Lung (tissue), 12 donors: ENCODE measurements around the gene STAB1. TPM values are rescaled to one million over a fixed set of nuclear protein-coding genes. Genes with fewer than 3 reads are reported as not detected.

Experiments
- ATAC-seq: fragments of 200-7000 bp; cut with Tn5 transposase; one replicate; pipeline ENCODE4 v1.9.1; 2020; ENCODE audit warnings: moderate number of reproducible peaks; ENCODE audit not compliant: insufficient read depth, low FRiP score
- DNase-seq, 3 donors: peaks; one replicate each; pipeline ENCODE4 v3.0.0-alpha.2; 2013 to 2017
- H3K27ac ChIP-seq, 2 donors: one replicate each; pipeline ENCODE4 v1.5.1; 2013; ENCODE audit warnings: mild to moderate bottlenecking in 2 of 2, moderate library complexity in 2 of 2, control low read depth in 1 of 2, inconsistent platforms in 1 of 2, low read depth in 1 of 2, low read length in 1 of 2
- H3K27me3 ChIP-seq, 3 donors: one replicate each; pipeline ENCODE4 v1.5.1; 2013; ENCODE audit warnings: low read length in 2 of 3; ENCODE audit not compliant: control insufficient read depth in 3 of 3, insufficient read depth in 3 of 3
- H3K36me3 ChIP-seq, 4 donors: one replicate each; pipeline ENCODE4 v1.5.1; 2013; ENCODE audit warnings: low read length in 4 of 4, mild to moderate bottlenecking in 1 of 4, moderate library complexity in 1 of 4; ENCODE audit not compliant: control insufficient read depth in 4 of 4, insufficient read depth in 4 of 4
- H3K4me1 ChIP-seq, 5 donors: one replicate each; pipeline ENCODE4 v1.5.1; 2013; ENCODE audit warnings: low read length in 5 of 5, mild to moderate bottlenecking in 2 of 5, moderate library complexity in 1 of 5; ENCODE audit not compliant: control insufficient read depth in 5 of 5, insufficient read depth in 5 of 5
- H3K4me3 ChIP-seq: one replicate; pipeline ENCODE4 v1.5.1; 2013; ENCODE audit warnings: mild to moderate bottlenecking, control low read depth, moderate library complexity
- H3K9ac ChIP-seq, 2 donors: one replicate each; pipeline ENCODE4 v1.5.1; 2013; ENCODE audit warnings: low read length in 2 of 2, control low read depth in 1 of 2; ENCODE audit not compliant: insufficient read depth in 1 of 2
- H3K9me3 ChIP-seq, 4 donors: one replicate each; pipeline ENCODE4 v1.5.1; 2013; ENCODE audit warnings: low read length in 3 of 4, mild to moderate bottlenecking in 1 of 4, moderate library complexity in 1 of 4; ENCODE audit not compliant: control insufficient read depth in 4 of 4, insufficient read depth in 3 of 4
- CTCF ChIP-seq: IDR thresholded peaks from 2 replicates; pipeline ENCODE4 v1.5.1; 2012; ENCODE audit warnings: mild to moderate bottlenecking; ENCODE audit errors: control extremely low read depth, extremely low read depth
- WGBS, 2 donors: extraction: QIAGEN DNeasy Blood & Tissue Kit; methylation state at CpG; one replicate each; pipeline ENCODE4 v1.1.7; 2013; 5-methylcytosine and 5-hydroxymethylcytosine counted together
- polyA plus RNA-seq, 2 donors: library from polyadenylated mRNA; stranded (reverse); fragments of 200-250 nt; gene quantifications; one replicate each; pipeline ENCODE4 v1.2.1, GENCODE V29; 2013
- total RNA-seq, 2 donors: library from RNA; depleted of rRNA in 1 of 2; stranded (reverse); fragments of >200 nt in 1 of 2; gene quantifications; one replicate each; pipeline ENCODE4 v1.2.1, GENCODE V29; 2014 to 2021
- donor health status: control.
- donor health status: control.
- donor health status: Bipolar disorder and iron deficiency.
- donor health status: healthy.
- donor health status: DM: yes; HTN: yes; CAD: no.

STAB1 gene
- total and polyA plus RNA-seq, 4 donors = 53.1 to 220 (median 193) TPM

GRCh38 chr3:52534281-52535183 lies 39.4 kb downstream of the STAB1 start:
- DNase-seq (peak; percentile 51 to 69 (median 56)), ATAC-seq (no peak)
- WGBS, 2 donors = 64 to 75% methylated on average over 57 of the region's 57 CpGs
- H3K36me3 ChIP-seq = peaks cover 0 to 3% (median under 1%) of the 10 kb centered on the region in 4 donors
- H3K27me3 ChIP-seq = no peaks in the 10 kb centered on the region
- H3K9me3 ChIP-seq = no peaks in the 10 kb centered on the region
- no peak overlapping the region for H3K4me3 ChIP-seq
- TF ChIP-seq CTCF = no peak
- peak overlapping the region; percentile 37 to 54 for H3K27ac ChIP-seq
- peak overlapping the region in 1 of 2 donors; percentile 57 for H3K9ac ChIP-seq
- peaks cover 20 to 70% (median 27%) of the 10 kb centered on the region in 5 donors for H3K4me1 ChIP-seq

DNA sequence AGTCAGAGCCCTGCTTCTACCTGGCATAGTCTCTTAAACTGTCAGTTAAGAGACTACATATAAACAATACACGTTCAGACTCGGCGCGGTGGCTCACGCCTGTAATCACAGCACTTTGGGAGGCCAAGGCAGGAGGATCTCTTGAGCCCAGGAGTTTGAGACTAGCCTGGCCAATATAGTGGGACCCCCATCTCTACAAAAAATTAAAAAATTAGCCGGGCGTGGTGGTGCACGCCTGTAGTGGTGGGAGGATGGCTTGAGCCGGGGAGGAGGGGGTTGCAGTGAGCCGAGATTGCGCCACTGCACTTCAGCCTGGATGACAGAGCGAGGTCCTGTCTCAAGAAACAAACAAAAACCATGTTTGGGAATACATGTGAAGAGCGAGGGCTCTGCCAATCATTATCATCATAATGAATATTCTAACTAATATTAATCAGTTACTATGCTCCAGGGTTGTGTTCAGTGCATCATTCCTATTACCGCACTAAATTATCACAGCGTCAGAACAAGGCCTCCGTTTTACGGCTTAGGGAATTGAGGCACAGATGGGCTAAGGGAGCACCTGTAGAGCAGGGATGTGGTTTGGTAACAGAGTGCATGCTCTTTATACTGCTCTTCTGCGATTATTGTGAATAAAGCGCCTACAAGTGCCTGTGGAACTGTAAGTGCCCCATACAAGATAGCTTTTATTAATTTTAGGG lies 40.4 kb downstream of the STAB1 start:
- ATAC-seq = no peak
- DNase-seq = no peak
- H3K27ac ChIP-seq = no peak overlapping the region
- TF ChIP-seq CTCF = no peak
- H3K4me1 ChIP-seq = peaks cover 13 to 60% (median 23%) of the 10 kb centered on the region in 5 donors
- H3K9ac ChIP-seq = no peak overlapping the region
- no peaks in the 10 kb centered on the region for H3K9me3 ChIP-seq
- H3K4me3 ChIP-seq = no peak overlapping the region
- WGBS, 2 donors = 91% methylated on average over 19 of the region's 19 CpGs
- H3K27me3 ChIP-seq = no peaks in the 10 kb centered on the region
- peaks cover 0 to 3% (median under 1%) of the 10 kb centered on the region in 4 donors for H3K36me3 ChIP-seq

GRCh38 chr3:52536112-52536368 lies 40.9 kb downstream of the STAB1 start:
- no peak overlapping the region for H3K27ac ChIP-seq
- peaks cover 13 to 55% (median 22%) of the 10 kb centered on the region in 5 donors for H3K4me1 ChIP-seq

More at GRCh38 chr3:52536112-52536368, 40.9 kb downstream of the STAB1 start:
- 15 to 16% methylated on average over 9 of the region's 9 CpGs for WGBS, 2 donors
- no peak overlapping the region for H3K4me3 ChIP-seq
- no peak for TF ChIP-seq CTCF
- no peak overlapping the region for H3K9ac ChIP-seq
- no peak for ATAC-seq
- peaks cover 0 to 4% (median 2%) of the 10 kb centered on the region in 4 donors for H3K36me3 ChIP-seq
- DNase-seq = no peak
- H3K27me3 ChIP-seq = no peaks in the 10 kb centered on the region
- no peaks in the 10 kb centered on the region for H3K9me3 ChIP-seq
